ENCODE results near the gene MROH9.

MROH9 gene

GRCh38 chr1:171062902-171063301 lies 127.6 kb downstream of the MROH9 start:
- H2AFZ ChIP-seq (ENCODE audit: low read depth): no peak overlapping the region
- TF ChIP-seq, protein P1, sequence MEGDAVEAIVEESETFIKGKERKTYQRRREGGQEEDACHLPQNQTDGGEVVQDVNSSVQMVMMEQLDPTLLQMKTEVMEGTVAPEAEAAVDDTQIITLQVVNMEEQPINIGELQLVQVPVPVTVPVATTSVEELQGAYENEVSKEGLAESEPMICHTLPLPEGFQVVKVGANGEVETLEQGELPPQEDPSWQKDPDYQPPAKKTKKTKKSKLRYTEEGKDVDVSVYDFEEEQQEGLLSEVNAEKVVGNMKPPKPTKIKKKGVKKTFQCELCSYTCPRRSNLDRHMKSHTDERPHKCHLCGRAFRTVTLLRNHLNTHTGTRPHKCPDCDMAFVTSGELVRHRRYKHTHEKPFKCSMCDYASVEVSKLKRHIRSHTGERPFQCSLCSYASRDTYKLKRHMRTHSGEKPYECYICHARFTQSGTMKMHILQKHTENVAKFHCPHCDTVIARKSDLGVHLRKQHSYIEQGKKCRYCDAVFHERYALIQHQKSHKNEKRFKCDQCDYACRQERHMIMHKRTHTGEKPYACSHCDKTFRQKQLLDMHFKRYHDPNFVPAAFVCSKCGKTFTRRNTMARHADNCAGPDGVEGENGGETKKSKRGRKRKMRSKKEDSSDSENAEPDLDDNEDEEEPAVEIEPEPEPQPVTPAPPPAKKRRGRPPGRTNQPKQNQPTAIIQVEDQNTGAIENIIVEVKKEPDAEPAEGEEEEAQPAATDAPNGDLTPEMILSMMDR (conservative IDR thresholded peaks at IDR 0.05; ENCODE audit: low read depth, low read length): no peak
- H3K4me2 ChIP-seq: no peak overlapping the region
- no peak overlapping the region for H3K9ac ChIP-seq
- H3K27me3 ChIP-seq (ENCODE audit: insufficient read depth, low read depth): no peaks in the 10 kb centered on the region
- H3K36me3 ChIP-seq (ENCODE audit: insufficient read depth): no peaks in the 10 kb centered on the region
- no peaks in the 10 kb centered on the region for H3K79me2 ChIP-seq (ENCODE audit: insufficient read depth, low read depth)
- H3K27ac ChIP-seq: no peak overlapping the region
- no peak overlapping the region for H3K4me3 ChIP-seq (IDR thresholded peaks at IDR 0.05; ENCODE audit: insufficient read depth, low read depth, low read length)
- H3K4me1 ChIP-seq (ENCODE audit: low read depth, poor library complexity, severe bottlenecking): no peaks in the 10 kb centered on the region
- no peaks in the 10 kb centered on the region for H4K20me1 ChIP-seq (ENCODE audit: insufficient read depth)

DNA sequence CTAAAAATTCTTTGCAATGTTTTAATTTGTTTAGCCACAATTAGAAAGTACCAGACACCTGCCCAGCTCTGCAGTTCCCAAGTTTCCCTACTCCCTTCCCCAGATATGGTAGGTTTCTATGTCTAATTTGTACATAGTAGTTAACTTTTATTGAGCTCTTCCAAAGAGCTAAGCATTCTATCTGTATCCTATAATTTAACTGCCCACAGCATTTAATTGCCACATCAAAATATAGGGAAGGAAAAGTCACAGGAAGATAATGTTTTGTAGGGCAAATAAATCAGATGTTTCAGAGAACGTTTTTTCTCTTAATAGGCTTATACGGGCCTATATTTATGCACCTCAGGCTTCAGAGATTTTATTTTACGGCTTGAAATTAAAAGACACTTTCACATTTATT lies 139.7 kb downstream of the MROH9 start:
- Histone ChIP-seq H3K9ac (no peak overlapping the region), H3K36me3 (ENCODE audit: insufficient read depth) (no peaks in the 10 kb centered on the region), H3K4me1 (ENCODE audit: low read depth, poor library complexity, severe bottlenecking) (no peaks in the 10 kb centered on the region), H2AFZ (ENCODE audit: low read depth) (no peak overlapping the region), H4K20me1 (ENCODE audit: insufficient read depth) (no peaks in the 10 kb centered on the region), H3K79me2 (ENCODE audit: insufficient read depth, low read depth) (no peaks in the 10 kb centered on the region), H3K4me3 (IDR thresholded peaks at IDR 0.05; ENCODE audit: insufficient read depth, low read depth, low read length) (no peak overlapping the region), H3K27me3 (ENCODE audit: insufficient read depth, low read depth) (no peaks in the 10 kb centered on the region), H3K27ac (no peak overlapping the region), H3K4me2 (no peak overlapping the region)
- TF ChIP-seq, protein P1 (conservative IDR thresholded peaks at IDR 0.05; ENCODE audit: low read depth, low read length): no peak

- H3K27ac ChIP-seq: no peak overlapping the region
- H3K4me3 ChIP-seq (IDR thresholded peaks at IDR 0.05; ENCODE audit: insufficient read depth, low read depth, low read length): no peak overlapping the region
- no peaks in the 10 kb centered on the region for H3K4me1 ChIP-seq (ENCODE audit: low read depth, poor library complexity, severe bottlenecking)
- no peaks in the 10 kb centered on the region for H3K36me3 ChIP-seq (ENCODE audit: insufficient read depth)
- TF ChIP-seq, protein P1 (conservative IDR thresholded peaks at IDR 0.05; ENCODE audit: low read depth, low read length): peak; percentile 60
- H3K27me3 ChIP-seq (ENCODE audit: insufficient read depth, low read depth): no peaks in the 10 kb centered on the region
- H3K4me2 ChIP-seq: no peak overlapping the region
- H3K9ac ChIP-seq: no peak overlapping the region
- H2AFZ ChIP-seq (ENCODE audit: low read depth): no peak overlapping the region
- H4K20me1 ChIP-seq (ENCODE audit: insufficient read depth): no peaks in the 10 kb centered on the region
- H3K79me2 ChIP-seq (ENCODE audit: insufficient read depth, low read depth): no peaks in the 10 kb centered on the region
These were observed 146.0 kb downstream of the MROH9 start for GRCh38 chr1:171081314-171081753.

DNA sequence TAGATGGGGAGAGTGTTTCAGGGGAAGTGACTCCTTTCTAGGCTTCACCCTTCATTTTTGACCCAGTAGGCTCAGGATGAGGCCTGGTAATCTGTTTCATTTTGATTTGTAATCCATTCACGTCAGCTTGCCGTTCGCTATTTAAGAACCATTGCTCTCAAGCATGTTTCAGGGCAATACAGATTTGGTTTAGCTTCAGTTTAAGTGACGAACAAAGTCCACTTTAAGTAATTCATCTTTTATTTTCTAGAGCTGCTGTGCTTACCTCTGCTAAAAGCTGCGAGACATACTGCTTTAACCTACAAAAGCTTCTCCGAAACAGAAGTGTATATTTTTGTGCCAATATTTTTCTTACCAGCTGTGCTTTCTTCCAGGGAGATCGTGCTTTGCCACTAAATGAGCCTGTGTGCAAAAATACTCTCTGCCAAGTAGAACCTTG lies 146.4 kb downstream of the MROH9 start:
- TF ChIP-seq, protein P1 (conservative IDR thresholded peaks at IDR 0.05; ENCODE audit: low read depth, low read length): no peak
- Histone ChIP-seq H3K36me3 (ENCODE audit: insufficient read depth) (no peaks in the 10 kb centered on the region), H3K79me2 (ENCODE audit: insufficient read depth, low read depth) (no peaks in the 10 kb centered on the region), H4K20me1 (ENCODE audit: insufficient read depth) (no peaks in the 10 kb centered on the region), H3K9ac (no peak overlapping the region), H3K27ac (no peak overlapping the region), H3K4me2 (no peak overlapping the region), H3K27me3 (ENCODE audit: insufficient read depth, low read depth) (no peaks in the 10 kb centered on the region), H2AFZ (ENCODE audit: low read depth) (no peak overlapping the region), H3K4me3 (IDR thresholded peaks at IDR 0.05; ENCODE audit: insufficient read depth, low read depth, low read length) (no peak overlapping the region), H3K4me1 (ENCODE audit: low read depth, poor library complexity, severe bottlenecking) (no peaks in the 10 kb centered on the region)

All from KMS-11 (cell line).